GM12873 (cell line): Measurements from ENCODE around the gene PAFAH1B1.

ENCODE experiments used
- CTCF ChIP-seq: IDR thresholded peaks from 2 replicates; pipeline ENCODE4 v1.5.1; 2012; ENCODE audit warnings: low read depth, mild to moderate bottlenecking, moderate library complexity, low read length, control low read depth; ENCODE audit not compliant: insufficient read depth; ENCODE audit errors: missing control alignments

PAFAH1B1 gene

GRCh38 chr17:2636169-2636930 lies 42.9 kb downstream of the PAFAH1B1 start:
- TF ChIP-seq CTCF: no peak

GRCh38 chr17:2637422-2637821 lies 44.0 kb downstream of the PAFAH1B1 start:
- TF ChIP-seq CTCF: no peak

GRCh38 chr17:2644971-2645370 lies 51.5 kb downstream of the PAFAH1B1 start:
- TF ChIP-seq CTCF: no peak

GRCh38 chr17:2647957-2648356 lies 54.5 kb downstream of the PAFAH1B1 start:
- TF ChIP-seq CTCF: no peak

GRCh38 chr17:2649191-2649590 lies 55.7 kb downstream of the PAFAH1B1 start:
- no peak for TF ChIP-seq CTCF

- no peak for TF ChIP-seq CTCF
Observed at GRCh38 chr17:2655546-2655945, 62.1 kb downstream of the PAFAH1B1 start.

GRCh38 chr17:2656283-2656682 lies 62.8 kb downstream of the PAFAH1B1 start:
- TF ChIP-seq CTCF: no peak

GRCh38 chr17:2672026-2672425 lies 78.6 kb downstream of the PAFAH1B1 start:
- TF ChIP-seq CTCF: no peak
